GM18519 (cell line): ENCODE measurements around the gene BCCIP.

ENCODE experiments used
- ATAC-seq: cut with Tn5 transposase; IDR thresholded peaks from one replicate; pipeline ENCODE4 v1.9.1; 2021; ENCODE audit warnings: mild to moderate bottlenecking, moderate library complexity; ENCODE audit not compliant: unreplicated experiment, low FRiP score

BCCIP gene

GRCh38 chr10:125797424-125797823 lies 25.9 kb upstream of the BCCIP start:
- no peak for ATAC-seq

GRCh38 chr10:125797994-125798662 lies 25.2 kb upstream of the BCCIP start:
- ATAC-seq, result no peak

DNA sequence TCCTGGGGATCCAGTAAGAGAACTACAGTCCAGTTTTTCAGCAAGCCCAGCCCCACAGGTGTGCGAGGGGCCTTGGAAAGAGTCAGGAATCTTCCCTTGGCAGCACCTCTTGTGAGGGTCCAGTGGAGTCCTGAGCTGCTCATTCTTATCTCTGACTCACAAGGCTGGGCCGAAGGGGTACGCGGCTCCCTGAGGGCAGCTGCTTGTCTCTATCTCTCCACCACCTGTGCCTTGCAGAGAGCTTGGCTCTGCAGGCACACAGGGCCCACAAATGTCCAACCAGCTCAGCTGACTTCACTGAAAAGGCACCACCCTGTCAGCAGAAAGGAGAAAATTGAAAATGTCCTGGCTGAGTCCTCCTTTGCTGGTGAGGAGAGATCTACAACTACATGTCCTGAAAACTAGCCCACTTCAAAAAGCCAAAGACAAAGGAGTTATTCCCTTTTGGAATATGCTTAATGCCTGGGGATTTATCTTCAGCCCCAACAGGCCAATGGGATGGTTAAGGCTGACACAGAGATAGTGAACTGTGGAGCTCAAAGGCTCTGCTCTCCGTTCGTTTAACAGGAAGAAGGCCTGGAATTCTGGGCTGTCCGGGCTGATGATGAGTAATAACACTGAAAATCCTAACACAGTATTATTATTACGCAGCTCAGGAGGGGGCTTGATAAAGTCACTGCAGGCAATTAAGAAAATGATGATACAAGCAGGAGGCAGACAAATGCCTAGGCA lies 23.7 kb upstream of the BCCIP start:
- no peak for ATAC-seq

GRCh38 chr10:125801574-125801973 lies 21.8 kb upstream of the BCCIP start:
- ATAC-seq, result no peak

GRCh38 chr10:125802131-125802530 lies 21.2 kb upstream of the BCCIP start:
- ATAC-seq, result no peak

GRCh38 chr10:125802739-125803138 lies 20.6 kb upstream of the BCCIP start:
- ATAC-seq, result no peak

DNA sequence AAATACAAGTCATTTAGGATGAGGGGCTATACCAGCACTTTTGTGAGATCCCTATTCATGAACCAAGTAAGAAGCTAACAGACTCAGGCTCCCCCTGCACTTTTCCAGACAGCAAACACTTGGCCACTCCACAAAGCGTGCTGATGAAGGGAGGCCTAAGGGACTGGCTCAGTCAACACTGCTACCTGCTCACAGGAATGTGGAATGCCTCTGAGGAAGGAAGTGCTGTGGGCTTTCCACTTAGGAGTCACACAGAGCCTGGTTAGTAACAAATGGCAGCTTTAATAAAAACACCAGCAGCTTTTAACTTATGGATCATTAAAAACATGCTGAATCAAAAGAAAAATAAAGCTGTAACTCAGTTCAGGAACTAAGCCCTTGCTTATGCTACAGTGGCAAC lies 15.3 kb upstream of the BCCIP start:
- no peak for ATAC-seq

DNA sequence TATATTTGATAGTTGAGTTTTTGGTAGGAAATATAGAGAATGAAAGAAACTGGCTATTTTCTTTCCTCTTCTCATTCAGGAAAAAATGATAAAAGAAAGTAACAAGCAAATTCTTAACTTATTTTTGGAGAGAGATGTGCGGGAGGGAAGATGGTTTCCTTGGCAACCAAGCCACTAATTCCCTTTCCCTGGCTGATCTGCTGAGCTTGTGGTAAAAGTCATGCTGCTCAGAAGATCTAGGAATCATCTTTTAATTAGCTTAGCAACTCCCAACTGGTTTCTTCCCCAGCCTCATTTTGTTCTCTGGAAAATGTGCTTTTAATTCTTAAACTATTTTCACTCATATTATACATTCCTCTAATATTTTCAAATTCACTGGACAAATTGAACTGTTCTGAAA lies 12.1 kb upstream of the BCCIP start:
- ATAC-seq, result no peak

- no peak for ATAC-seq
These were observed 11.1 kb upstream of the BCCIP start for GRCh38 chr10:125812128-125812750.

- no peak for ATAC-seq
These were observed 7.6 kb upstream of the BCCIP start for GRCh38 chr10:125815764-125816163.

DNA sequence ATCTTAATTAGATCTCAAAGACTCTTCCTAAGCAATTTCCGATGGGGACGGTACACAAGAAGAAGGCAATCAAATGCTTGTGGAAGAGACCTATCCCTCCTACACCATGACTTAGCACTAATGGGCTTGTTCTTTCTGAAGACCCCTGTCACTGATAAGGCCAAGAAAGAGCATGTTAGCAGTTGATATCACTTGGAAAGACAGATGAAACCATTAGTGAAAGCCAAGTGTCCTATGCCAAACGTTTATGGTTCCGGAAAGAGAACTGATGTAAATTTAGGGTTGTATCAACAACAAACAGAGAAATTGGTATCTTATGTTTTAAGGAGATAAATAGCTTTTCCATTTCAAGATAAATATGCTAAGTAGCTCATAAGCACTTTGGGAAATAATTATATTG lies 6.8 kb upstream of the BCCIP start:
- ATAC-seq, result no peak

DNA sequence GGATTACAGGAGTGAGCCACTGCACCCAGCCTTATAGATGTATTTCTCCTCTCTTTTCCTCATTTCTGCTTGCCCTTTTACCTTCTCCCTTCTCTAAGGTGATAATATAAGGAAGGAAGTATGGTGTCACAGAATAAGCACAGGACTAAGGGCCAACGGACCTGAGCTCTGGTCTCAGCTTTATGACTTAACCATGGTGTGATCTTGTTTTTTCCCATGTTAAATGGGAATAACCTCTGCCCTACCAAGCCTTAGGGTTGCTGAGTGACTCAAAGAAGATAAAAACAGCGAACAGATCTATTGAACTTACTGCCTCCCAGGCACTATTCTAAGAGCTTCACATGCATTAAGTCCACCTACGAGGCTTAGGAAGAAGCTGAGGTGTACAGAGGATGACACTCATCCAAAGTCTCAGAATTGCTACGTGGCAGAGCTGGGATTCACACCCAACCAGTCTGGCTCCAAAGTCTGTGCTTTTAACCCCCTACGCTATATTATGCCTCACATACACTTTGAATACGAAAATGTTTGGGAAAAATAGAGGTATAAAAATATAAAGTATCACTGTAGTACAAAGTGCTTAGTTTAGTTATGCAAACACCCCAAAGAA lies 5.9 kb upstream of the BCCIP start:
- ATAC-seq, result no peak

DNA sequence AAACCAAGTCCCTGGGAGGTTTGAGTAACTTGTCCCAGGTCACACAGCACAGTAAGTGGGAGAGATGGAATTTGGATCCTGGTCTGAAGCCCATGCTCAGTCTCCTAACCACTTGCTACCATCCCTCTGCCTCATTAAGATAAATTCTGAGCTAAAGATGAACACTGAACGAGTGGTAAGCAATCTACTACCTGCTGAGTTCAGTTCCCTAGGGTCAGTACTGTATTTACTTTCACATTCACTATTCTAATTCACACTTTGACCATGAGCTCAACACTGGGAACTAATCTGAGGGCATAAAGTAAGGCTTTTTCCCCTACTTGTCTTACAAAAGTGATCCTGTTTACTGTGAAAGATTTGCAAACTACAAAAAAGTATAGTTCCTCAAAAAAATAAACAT lies 2.6 kb upstream of the BCCIP start:
- ATAC-seq, result peak; percentile 52

GRCh38 chr10:125823663-125824251 lies 411 bp downstream of the BCCIP start:
- ATAC-seq, result no peak

DNA sequence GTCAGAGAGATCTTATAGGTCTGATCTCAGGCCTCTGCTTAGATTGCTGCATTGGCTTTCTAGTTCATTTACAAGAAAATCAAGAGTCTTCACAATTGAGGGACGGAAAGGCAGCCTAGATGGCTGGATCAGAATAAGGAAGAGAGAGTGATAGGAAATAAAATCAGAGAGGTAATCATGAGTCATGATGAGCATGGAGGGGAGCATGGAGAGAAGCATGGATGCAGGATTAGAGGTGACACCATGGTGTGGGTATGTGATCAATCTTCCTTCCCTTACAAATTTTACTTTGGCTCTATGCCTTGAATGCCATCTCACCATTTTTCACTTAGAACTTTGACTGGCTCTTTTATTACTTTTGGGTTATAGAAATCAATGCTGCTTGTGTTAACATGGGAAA lies 1.4 kb downstream of the BCCIP start:
- no peak for ATAC-seq

- no peak for ATAC-seq
These were observed 3.8 kb downstream of the BCCIP start for GRCh38 chr10:125827133-125827532.

DNA sequence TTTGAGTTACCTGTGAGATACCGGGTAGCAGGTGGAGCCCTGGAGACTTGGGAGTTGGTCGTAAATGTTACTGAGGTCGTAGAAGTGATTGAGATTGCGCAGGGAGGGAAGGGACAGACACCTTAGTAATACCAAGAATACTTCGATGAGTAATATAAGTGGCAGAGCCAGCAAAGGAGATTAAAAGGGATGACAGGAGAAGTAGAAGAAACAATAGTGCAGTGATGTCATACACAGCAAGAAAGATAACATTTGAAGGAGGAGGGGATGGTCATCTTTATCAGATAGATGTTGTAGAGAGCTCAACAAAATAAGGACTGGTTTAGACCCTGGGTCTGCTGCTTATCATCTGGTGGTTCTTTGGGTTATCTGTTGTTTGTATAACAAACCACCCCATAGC lies 5.0 kb downstream of the BCCIP start:
- ATAC-seq, result no peak

DNA sequence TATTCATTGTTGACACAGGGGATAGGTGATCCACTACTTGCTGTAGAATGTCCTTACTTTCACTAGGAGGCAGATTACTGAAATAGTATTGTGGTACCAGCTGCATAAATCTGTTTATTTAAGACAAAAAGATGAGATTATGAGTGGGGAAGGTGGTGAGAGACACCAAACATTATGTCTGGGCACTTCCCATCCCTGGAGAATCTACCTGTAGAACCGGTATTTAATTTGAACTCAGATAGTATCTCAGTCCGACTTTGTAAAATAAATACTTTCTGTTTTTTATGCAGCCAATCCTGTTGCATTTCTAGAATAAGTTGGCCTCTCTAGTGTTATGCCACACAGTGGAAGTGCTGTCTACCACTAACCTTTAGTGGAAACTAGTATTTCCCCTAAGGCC lies 13.4 kb downstream of the BCCIP start:
- ATAC-seq, result no peak

DNA sequence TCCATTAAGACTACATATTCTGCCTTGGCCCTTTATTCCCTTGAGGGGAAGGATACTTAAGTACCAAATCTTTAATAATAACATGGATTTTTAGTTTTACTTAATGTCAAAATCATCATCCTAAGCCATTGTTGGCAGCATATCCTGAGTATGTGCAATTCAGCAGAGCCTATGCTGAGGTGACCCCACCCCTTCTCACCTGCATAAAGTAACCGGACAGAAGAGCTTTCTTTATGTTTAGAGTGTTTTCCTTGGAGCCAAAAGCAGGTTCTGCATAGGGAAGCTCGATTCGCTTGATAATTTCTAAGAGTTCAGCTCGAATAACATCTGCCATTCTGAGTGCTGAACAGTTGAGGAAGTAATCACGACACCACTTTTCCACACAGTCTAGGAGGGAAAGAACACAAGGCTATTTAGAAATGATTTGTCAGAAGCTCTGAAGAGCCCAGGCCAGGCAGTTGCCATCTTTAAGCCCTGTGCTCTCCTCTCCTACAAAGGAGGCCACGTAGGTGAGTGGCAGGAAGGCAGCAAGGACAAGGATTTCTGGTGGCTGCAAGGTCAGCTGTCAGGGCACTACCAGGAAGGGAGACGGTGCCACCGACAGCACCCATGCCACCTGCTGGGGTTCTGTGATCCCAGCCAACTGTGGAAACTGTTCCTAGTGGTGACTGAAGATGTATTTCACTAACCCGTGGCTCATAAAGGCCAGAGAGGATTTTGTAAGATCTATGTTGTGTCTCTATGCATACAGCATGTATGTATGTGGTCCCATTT lies 15.6 kb downstream of the BCCIP start:
- ATAC-seq, result no peak

GRCh38 chr10:125840406-125840805 lies 17.1 kb downstream of the BCCIP start:
- no peak for ATAC-seq
